Measurements from ENCODE around the gene HSPA4L.

DNA sequence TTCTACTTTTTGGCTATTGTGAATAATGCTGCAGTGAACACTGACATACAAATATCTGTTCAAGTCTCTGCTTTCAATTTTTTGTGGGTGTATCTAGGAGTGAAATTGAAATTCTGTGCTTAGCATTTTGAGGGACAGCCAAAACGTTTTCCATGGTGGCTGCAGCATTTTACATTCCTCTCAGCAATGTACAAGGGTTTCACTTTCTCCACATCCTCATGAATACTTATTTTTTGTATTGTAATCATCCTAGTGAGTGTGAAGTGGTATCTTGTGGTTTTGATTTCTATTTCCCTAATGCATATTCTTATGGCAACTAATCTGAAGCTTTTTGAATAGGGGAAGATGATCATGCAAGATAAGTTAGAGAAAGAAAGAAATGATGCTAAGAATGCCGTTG lies 40.3 kb downstream of the HSPA4L start:
- TF ChIP-seq, protein P1, sequence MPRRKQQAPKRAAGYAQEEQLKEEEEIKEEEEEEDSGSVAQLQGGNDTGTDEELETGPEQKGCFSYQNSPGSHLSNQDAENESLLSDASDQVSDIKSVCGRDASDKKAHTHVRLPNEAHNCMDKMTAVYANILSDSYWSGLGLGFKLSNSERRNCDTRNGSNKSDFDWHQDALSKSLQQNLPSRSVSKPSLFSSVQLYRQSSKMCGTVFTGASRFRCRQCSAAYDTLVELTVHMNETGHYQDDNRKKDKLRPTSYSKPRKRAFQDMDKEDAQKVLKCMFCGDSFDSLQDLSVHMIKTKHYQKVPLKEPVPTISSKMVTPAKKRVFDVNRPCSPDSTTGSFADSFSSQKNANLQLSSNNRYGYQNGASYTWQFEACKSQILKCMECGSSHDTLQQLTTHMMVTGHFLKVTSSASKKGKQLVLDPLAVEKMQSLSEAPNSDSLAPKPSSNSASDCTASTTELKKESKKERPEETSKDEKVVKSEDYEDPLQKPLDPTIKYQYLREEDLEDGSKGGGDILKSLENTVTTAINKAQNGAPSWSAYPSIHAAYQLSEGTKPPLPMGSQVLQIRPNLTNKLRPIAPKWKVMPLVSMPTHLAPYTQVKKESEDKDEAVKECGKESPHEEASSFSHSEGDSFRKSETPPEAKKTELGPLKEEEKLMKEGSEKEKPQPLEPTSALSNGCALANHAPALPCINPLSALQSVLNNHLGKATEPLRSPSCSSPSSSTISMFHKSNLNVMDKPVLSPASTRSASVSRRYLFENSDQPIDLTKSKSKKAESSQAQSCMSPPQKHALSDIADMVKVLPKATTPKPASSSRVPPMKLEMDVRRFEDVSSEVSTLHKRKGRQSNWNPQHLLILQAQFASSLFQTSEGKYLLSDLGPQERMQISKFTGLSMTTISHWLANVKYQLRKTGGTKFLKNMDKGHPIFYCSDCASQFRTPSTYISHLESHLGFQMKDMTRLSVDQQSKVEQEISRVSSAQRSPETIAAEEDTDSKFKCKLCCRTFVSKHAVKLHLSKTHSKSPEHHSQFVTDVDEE (CRISPR knock-in tag; IDR thresholded peaks at IDR 0.05) = no peak
- no peak for TF ChIP-seq ZFP3 (CRISPR knock-in tag; IDR thresholded peaks at IDR 0.05)
- no peak for TF ChIP-seq TOX (CRISPR knock-in tag; IDR thresholded peaks at IDR 0.05; ENCODE audit: borderline replicate concordance)
- TF ChIP-seq, protein P2, sequence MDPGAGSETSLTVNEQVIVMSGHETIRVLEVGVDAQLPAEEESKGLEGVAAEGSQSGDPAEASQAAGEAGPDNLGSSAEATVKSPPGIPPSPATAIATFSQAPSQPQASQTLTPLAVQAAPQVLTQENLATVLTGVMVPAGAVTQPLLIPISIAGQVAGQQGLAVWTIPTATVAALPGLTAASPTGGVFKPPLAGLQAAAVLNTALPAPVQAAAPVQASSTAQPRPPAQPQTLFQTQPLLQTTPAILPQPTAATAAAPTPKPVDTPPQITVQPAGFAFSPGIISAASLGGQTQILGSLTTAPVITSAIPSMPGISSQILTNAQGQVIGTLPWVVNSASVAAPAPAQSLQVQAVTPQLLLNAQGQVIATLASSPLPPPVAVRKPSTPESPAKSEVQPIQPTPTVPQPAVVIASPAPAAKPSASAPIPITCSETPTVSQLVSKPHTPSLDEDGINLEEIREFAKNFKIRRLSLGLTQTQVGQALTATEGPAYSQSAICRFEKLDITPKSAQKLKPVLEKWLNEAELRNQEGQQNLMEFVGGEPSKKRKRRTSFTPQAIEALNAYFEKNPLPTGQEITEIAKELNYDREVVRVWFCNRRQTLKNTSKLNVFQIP (CRISPR knock-in tag; IDR thresholded peaks at IDR 0.05; ENCODE audit: borderline replicate concordance, low read depth) = no peak
- TF ChIP-seq ZC3H10 (CRISPR knock-in tag; IDR thresholded peaks at IDR 0.05) = no peak

All from SK-N-SH treated with all-trans-retinoic acid at 6 μM for 48 hours (cell line).